Aorta (tissue), 5 donors: Measurements from ENCODE around the gene TNFRSF8. TPM values are rescaled to one million over a fixed set of nuclear protein-coding genes. Genes with fewer than 3 reads are reported as not detected.

ENCODE experiments used
- ATAC-seq: fragments of 200-7000 bp; cut with Tn5 transposase; one replicate; pipeline ENCODE4 v1.9.1; 2022; ENCODE audit warnings: moderate library complexity; ENCODE audit not compliant: low FRiP score
- DNase-seq, 2 donors: peaks; one replicate each; pipeline ENCODE4 v3.0.0-alpha.2; 2020
- H3K27ac ChIP-seq, 2 donors: one replicate each; pipeline ENCODE4 v1.5.1; 2013; ENCODE audit warnings: low read length in 2 of 2, mild to moderate bottlenecking in 2 of 2, moderate library complexity in 2 of 2, control low read depth in 1 of 2, inconsistent platforms in 1 of 2, low read depth in 1 of 2
- H3K27me3 ChIP-seq, 2 donors: one replicate each; pipeline ENCODE4 v1.6.1; 2013; ENCODE audit warnings: control low read depth in 1 of 2, low read length in 1 of 2, mild to moderate bottlenecking in 1 of 2, moderate library complexity in 1 of 2; ENCODE audit not compliant: insufficient read depth in 2 of 2, control insufficient read depth in 1 of 2
- H3K36me3 ChIP-seq, 2 donors: one replicate each; pipeline ENCODE4 v1.6.1; 2013; ENCODE audit warnings: control low read depth in 1 of 2, low read length in 1 of 2, mild to moderate bottlenecking in 1 of 2; ENCODE audit not compliant: insufficient read depth in 2 of 2, control insufficient read depth in 1 of 2
- H3K4me1 ChIP-seq, 2 donors: one replicate each; pipeline ENCODE4 v1.6.1; 2013; ENCODE audit warnings: low read length in 2 of 2, control low read depth in 1 of 2, mild to moderate bottlenecking in 1 of 2, moderate library complexity in 1 of 2; ENCODE audit not compliant: insufficient read depth in 2 of 2, control insufficient read depth in 1 of 2
- H3K4me3 ChIP-seq, 2 donors: one replicate each; pipeline ENCODE4 v1.5.1; 2013; ENCODE audit warnings: low read length in 2 of 2, control low read depth in 1 of 2, mild to moderate bottlenecking in 1 of 2
- H3K9me3 ChIP-seq: one replicate; pipeline ENCODE4 v1.6.1; 2013; ENCODE audit warnings: mild to moderate bottlenecking, low read length; ENCODE audit not compliant: control insufficient read depth
- WGBS, 2 donors: extraction: QIAGEN DNeasy Blood & Tissue Kit; methylation state at CpG; one replicate each; pipeline ENCODE4 v1.1.7; 2013; 5-methylcytosine and 5-hydroxymethylcytosine counted together
- intact Hi-C, 2 donors: fragments of 100-400 bp; cut with DNase I; formaldehyde crosslinking; loops; one replicate each; pipeline versions ENCODE4 v1.14.2 to v1.15.0; 2022
- polyA plus RNA-seq, 2 donors: library from polyadenylated mRNA; stranded (reverse); fragments of 200-250 nt; gene quantifications; one replicate each; pipeline ENCODE4 v1.2.3, GENCODE V29; 2013
- total RNA-seq, 2 donors: library from RNA; stranded (reverse); fragmentation: NEBNext Ultra II Directional; extraction: Animal tissue kit (Norgen Biotek cat#: 25700); gene quantifications; one replicate each; pipeline ENCODE4 v1.2.1, GENCODE V29; 2021
- donor health status: healthy with polysubstance abuse.
- donor health status: Bipolar disorder and iron deficiency.
- donor health status: DM: no; HTN: no; CAD: no.
- donor health status: DM: no; HTN: no; CAD: no.
- donor health status: DM: yes; HTN: yes; CAD: no.

The TNFRSF8 gene
- total and polyA plus RNA-seq, 4 donors, result 0.74 to 4.7 (median 1.3) TPM

GRCh38 chr1:12078938-12079861 lies 16.1 kb downstream of the TNFRSF8 start:
- Histone ChIP-seq H3K4me3 (no peak overlapping the region), H3K27me3 (no peaks in the 10 kb centered on the region), H3K4me1 (no peaks in the 10 kb centered on the region), H3K27ac (no peak overlapping the region), H3K36me3 (no peaks in the 10 kb centered on the region), H3K9me3 (peaks cover 4% of the 10 kb centered on the region)
- intact Hi-C loops, result no loop called here
- ATAC-seq (no peak), DNase-seq (peak in 1 of 2 donors; percentile 62)
- 19 to 24% methylated on average over 23 of the region's 23 CpGs for WGBS, 2 donors

GRCh38 chr1:12080156-12080555 lies 17.1 kb downstream of the TNFRSF8 start:
- Histone ChIP-seq H3K27ac (no peak overlapping the region), H3K4me3 (no peak overlapping the region), H3K36me3 (no peaks in the 10 kb centered on the region), H3K9me3 (peaks cover 4% of the 10 kb centered on the region), H3K4me1 (no peaks in the 10 kb centered on the region), H3K27me3 (no peaks in the 10 kb centered on the region)
- DNase-seq (peak in 1 of 2 donors; percentile 23), ATAC-seq (no peak)
- intact Hi-C loops, result no loop called here
- 69 to 71% methylated on average over 6 of the region's 6 CpGs for WGBS, 2 donors

- intact Hi-C loops, result no loop called here
- Histone ChIP-seq H3K4me1 (no peaks in the 10 kb centered on the region), H3K4me3 (no peak overlapping the region), H3K27ac (no peak overlapping the region), H3K36me3 (no peaks in the 10 kb centered on the region), H3K27me3 (no peaks in the 10 kb centered on the region), H3K9me3 (peaks cover 4% of the 10 kb centered on the region)
- WGBS, 2 donors, result 92 to 93% methylated on average over 9 of the region's 9 CpGs
- DNase-seq, result peak in 1 of 2 donors; percentile 59
- no peak for ATAC-seq
These were observed 17.9 kb downstream of the TNFRSF8 start for GRCh38 chr1:12080773-12081556.

- intact Hi-C loops, result no loop called here
These were observed 18.7 kb downstream of the TNFRSF8 start for GRCh38 chr1:12081648-12082396.

GRCh38 chr1:12082988-12083387 lies 19.9 kb downstream of the TNFRSF8 start:
- no peaks in the 10 kb centered on the region for H3K36me3 ChIP-seq
- no peaks in the 10 kb centered on the region for H3K4me1 ChIP-seq
- no peak overlapping the region for H3K27ac ChIP-seq
- intact Hi-C loops, result no loop called here
- no peaks in the 10 kb centered on the region for H3K9me3 ChIP-seq
- no peak for DNase-seq
- WGBS, 2 donors, result 84 to 87% methylated on average over 4 of the region's 4 CpGs
- H3K27me3 ChIP-seq, result no peaks in the 10 kb centered on the region
- H3K4me3 ChIP-seq, result no peak overlapping the region
- ATAC-seq, result no peak

More at GRCh38 chr1:12081648-12082396, 18.7 kb downstream of the TNFRSF8 start:
- Histone ChIP-seq H3K4me1 (no peaks in the 10 kb centered on the region), H3K27me3 (no peaks in the 10 kb centered on the region), H3K36me3 (no peaks in the 10 kb centered on the region), H3K27ac (no peak overlapping the region), H3K4me3 (no peak overlapping the region), H3K9me3 (peaks cover 4% of the 10 kb centered on the region)
- DNase-seq (peak in 1 of 2 donors; percentile 7), ATAC-seq (no peak)
- 89 to 90% methylated on average over 7 of the region's 7 CpGs for WGBS, 2 donors

GRCh38 chr1:12083766-12084165 lies 20.7 kb downstream of the TNFRSF8 start:
- WGBS, 2 donors, result 77% methylated on average over 8 of the region's 8 CpGs
- intact Hi-C loops, result no loop called here
- Histone ChIP-seq H3K27me3 (no peaks in the 10 kb centered on the region), H3K27ac (no peak overlapping the region), H3K9me3 (no peaks in the 10 kb centered on the region), H3K36me3 (no peaks in the 10 kb centered on the region), H3K4me3 (no peak overlapping the region), H3K4me1 (no peaks in the 10 kb centered on the region)
- DNase-seq (peak in 1 of 2 donors; percentile 6), ATAC-seq (no peak)

GRCh38 chr1:12085643-12086260 lies 22.6 kb downstream of the TNFRSF8 start:
- WGBS, 2 donors, result 78% methylated on average over 14 of the region's 14 CpGs
- Histone ChIP-seq H3K4me3 (no peak overlapping the region), H3K36me3 (no peaks in the 10 kb centered on the region), H3K27me3 (no peaks in the 10 kb centered on the region), H3K27ac (no peak overlapping the region), H3K4me1 (no peaks in the 10 kb centered on the region), H3K9me3 (no peaks in the 10 kb centered on the region)
- no peak for ATAC-seq
- DNase-seq, result peak in 1 of 2 donors; percentile 12
- intact Hi-C loops, result no loop called here

- ATAC-seq, result no peak
These were observed 24.8 kb downstream of the TNFRSF8 start for GRCh38 chr1:12087797-12088314.

More at GRCh38 chr1:12087797-12088314, 24.8 kb downstream of the TNFRSF8 start:
- H3K36me3 ChIP-seq, result no peaks in the 10 kb centered on the region
- H3K27ac ChIP-seq, result no peak overlapping the region
- H3K4me1 ChIP-seq, result no peaks in the 10 kb centered on the region
- DNase-seq, result no peak
- intact Hi-C loops, result no loop called here
- no peaks in the 10 kb centered on the region for H3K9me3 ChIP-seq
- H3K4me3 ChIP-seq, result no peak overlapping the region
- 64 to 73% methylated on average over 9 of the region's 9 CpGs for WGBS, 2 donors
- no peaks in the 10 kb centered on the region for H3K27me3 ChIP-seq
